ENCODE results near the gene SNRNP200. TPM values are rescaled to one million over a fixed set of nuclear protein-coding genes. Genes with fewer than 3 reads are reported as not detected.

SNRNP200 gene
- polyA plus RNA-seq, 1 donor (not counting 4 experiments of a cell fraction or from before 2014, with no cell fraction given) = 78.4 TPM

DNA sequence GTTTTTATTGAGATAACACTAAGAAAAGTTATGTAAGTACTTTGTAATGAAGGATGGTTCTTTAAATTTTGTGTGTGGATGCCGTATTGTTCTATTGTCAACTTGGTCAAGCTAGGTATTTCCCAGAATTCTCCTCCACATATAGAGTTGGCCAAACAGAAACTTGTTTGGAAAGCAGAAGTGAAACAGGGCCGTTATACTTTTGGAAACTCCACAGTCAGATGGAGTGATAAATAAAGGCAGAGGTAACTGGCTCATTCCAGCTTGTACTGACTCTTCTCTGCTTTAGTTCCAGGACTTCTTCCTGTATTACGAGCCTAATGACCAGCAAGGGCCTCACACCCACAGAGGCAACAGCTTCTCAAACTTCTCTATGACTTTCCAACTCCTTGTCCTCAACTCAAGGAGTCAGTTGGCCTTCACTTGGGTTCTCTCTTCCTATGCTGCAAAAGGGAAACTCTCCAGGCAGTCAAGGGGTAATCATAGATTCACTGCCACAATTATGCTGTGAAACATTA, 80.3 kb downstream of the SNRNP200 start:
- Histone ChIP-seq H3K4me1 (ENCODE audit: control insufficient read depth, extremely low read depth, insufficient read depth, low read length) (no peaks in the 10 kb centered on the region), H3K36me3 (ENCODE audit: control insufficient read depth in 2 of 2, extremely low read depth in 1 of 2, insufficient read depth in 2 of 2, low read length in 2 of 2) (no peaks in the 10 kb centered on the region), H4K20me1 (ENCODE audit: control insufficient read depth, extremely low read depth, insufficient read depth, low read length) (no peaks in the 10 kb centered on the region), H2AFZ (ENCODE audit: control insufficient read depth, low read length) (no peak overlapping the region), H3K9me3 (ENCODE audit: control insufficient read depth, low read depth, low read length) (no peaks in the 10 kb centered on the region), H3K4me3 (ENCODE audit: control insufficient read depth in 2 of 3, extremely low read depth in 1 of 3, insufficient read depth in 2 of 3, low read depth in 1 of 3, low read length in 3 of 3) (no peak overlapping the region), H3K9me1 (ENCODE audit: control insufficient read depth, extremely low read depth, insufficient read depth, low read length) (no peaks in the 10 kb centered on the region), H3K79me2 (ENCODE audit: control insufficient read depth, insufficient read depth, low read length) (no peaks in the 10 kb centered on the region), H3K4me2 (ENCODE audit: control insufficient read depth, extremely low read depth, insufficient read depth, low read depth, low read length) (no peak overlapping the region), H3K27me3 (ENCODE audit: control insufficient read depth, extremely low read depth, insufficient read depth, low read length) (no peaks in the 10 kb centered on the region), H3K27ac (ENCODE audit: control insufficient read depth, insufficient read depth, low read length) (no peak overlapping the region), H3K9ac (ENCODE audit: control insufficient read depth, extremely low read depth, insufficient read depth, low read length) (no peak overlapping the region)
- FAIRE-seq (no peak), DNase-seq (ENCODE audit: low read depth, low spot score) (no peak)
- TF ChIP-seq EZH2 (IDR thresholded peaks at IDR 0.05; ENCODE audit: low read length) = no peak
- TF ChIP-seq, protein P1, sequence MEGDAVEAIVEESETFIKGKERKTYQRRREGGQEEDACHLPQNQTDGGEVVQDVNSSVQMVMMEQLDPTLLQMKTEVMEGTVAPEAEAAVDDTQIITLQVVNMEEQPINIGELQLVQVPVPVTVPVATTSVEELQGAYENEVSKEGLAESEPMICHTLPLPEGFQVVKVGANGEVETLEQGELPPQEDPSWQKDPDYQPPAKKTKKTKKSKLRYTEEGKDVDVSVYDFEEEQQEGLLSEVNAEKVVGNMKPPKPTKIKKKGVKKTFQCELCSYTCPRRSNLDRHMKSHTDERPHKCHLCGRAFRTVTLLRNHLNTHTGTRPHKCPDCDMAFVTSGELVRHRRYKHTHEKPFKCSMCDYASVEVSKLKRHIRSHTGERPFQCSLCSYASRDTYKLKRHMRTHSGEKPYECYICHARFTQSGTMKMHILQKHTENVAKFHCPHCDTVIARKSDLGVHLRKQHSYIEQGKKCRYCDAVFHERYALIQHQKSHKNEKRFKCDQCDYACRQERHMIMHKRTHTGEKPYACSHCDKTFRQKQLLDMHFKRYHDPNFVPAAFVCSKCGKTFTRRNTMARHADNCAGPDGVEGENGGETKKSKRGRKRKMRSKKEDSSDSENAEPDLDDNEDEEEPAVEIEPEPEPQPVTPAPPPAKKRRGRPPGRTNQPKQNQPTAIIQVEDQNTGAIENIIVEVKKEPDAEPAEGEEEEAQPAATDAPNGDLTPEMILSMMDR (optimal IDR thresholded peaks at IDR 0.05 in 1 of 3, IDR thresholded peaks at IDR 0.05 in 1 of 3, conservative IDR thresholded peaks at IDR 0.05 in 1 of 3; ENCODE audit: extremely low read depth in 1 of 3, insufficient read depth in 2 of 3, low read length in 3 of 3) = no peak
- dilution Hi-C loops (cut with MboI; ENCODE audit: extremely low pct_ligation_motif_present, low sequenced_read_pairs) = no loop called here

Other genes starting within 250 kb of the SNRNP200 start
- 0.02 TPM in 1 of 3 replicates, not detected in the others for gene ADRA2B, start 189.0 kb downstream of the SNRNP200 start, polyA plus RNA-seq
- gene ASTL, start 167.0 kb downstream of the SNRNP200 start, polyA plus RNA-seq = not detected in 3 replicates
- gene DUSP2, start 160.1 kb downstream of the SNRNP200 start, polyA plus RNA-seq = 0.79 to 2.1 TPM (median 1.2 TPM) in 3 replicates
- gene STARD7, start 96.7 kb downstream of the SNRNP200 start, polyA plus RNA-seq = 44.8 to 84.6 TPM (median 73.4 TPM) in 3 replicates
- gene TMEM127, start 39.5 kb downstream of the SNRNP200 start, polyA plus RNA-seq = 30.8 to 45.6 TPM (median 35.8 TPM) in 3 replicates
- 67.4 to 90.9 TPM (median 76.9 TPM) in 3 replicates for gene CIAO1, start 39.3 kb downstream of the SNRNP200 start, polyA plus RNA-seq
- 0.28 to 0.66 TPM (median 0.58 TPM) in 3 replicates for gene ITPRIPL1, start 19.8 kb upstream of the SNRNP200 start, polyA plus RNA-seq
- gene NCAPH, start 30.2 kb upstream of the SNRNP200 start, polyA plus RNA-seq = 2.1 to 21.1 TPM (median 14.4 TPM) in 3 replicates
- 0.05 to 0.06 TPM in 2 of 3 replicates, not detected in the other for gene NEURL3, start 199.8 kb upstream of the SNRNP200 start, polyA plus RNA-seq
- 1.6 to 2.8 TPM (median 1.9 TPM) in 3 replicates for gene ARID5A, start 231.2 kb upstream of the SNRNP200 start, polyA plus RNA-seq